Erythroblast (primary cell): ENCODE results near the gene MYO9B.

Source experiments
- GATA1 ChIP-seq: IDR thresholded peaks from 2 replicates; pipeline ENCODE4 v1.6.1; 2011; ENCODE audit warnings: low read depth, mild to moderate bottlenecking, control low read depth, low read length, moderate library complexity
- POLR2A ChIP-seq: IDR thresholded peaks from 2 replicates; pipeline ENCODE4 v1.6.1; 2011; ENCODE audit warnings: mild to moderate bottlenecking, low read length

DNA sequence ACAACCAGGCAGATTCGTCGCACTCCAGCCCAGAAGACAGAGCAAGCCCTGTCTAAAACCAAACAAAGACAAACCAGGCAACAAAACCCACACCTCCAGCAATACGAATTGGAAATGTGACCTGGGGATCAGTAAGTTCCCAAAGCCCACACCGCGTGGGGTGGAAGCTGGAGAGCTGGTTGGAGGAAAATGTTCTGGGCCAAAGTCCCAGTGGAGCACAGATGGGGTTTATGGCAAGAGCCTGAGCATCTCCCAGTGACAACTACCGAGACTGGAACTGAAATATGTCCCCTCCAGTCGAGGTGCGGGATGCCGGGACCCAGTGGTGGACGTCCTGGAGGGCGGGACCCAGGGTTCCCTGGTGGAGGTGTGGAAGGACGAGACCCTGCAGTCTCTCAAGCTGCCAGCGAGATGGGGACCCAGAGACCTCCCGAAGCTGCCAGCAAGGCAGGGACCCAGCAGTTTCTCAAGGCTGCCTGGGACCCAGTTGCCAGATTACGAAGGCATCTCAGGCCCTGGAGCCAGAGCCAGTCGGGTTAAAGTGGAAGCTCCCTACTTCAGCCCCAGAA, 26.6 kb upstream of the MYO9B start:
- no peak for TF ChIP-seq POLR2A
- TF ChIP-seq GATA1, result no peak
